H9 (cell line): ENCODE measurements around the gene BPIFB1. TPM values are rescaled to one million over a fixed set of nuclear protein-coding genes. Genes with fewer than 3 reads are reported as not detected.

Experiments used
- DNase-seq: peaks from one replicate; pipeline ENCODE4 v3.0.0-alpha.2; 2017
- H2AFZ ChIP-seq: one replicate; pipeline ENCODE4 v1.6.1; 2013; ENCODE audit warnings: mild to moderate bottlenecking, low read length, control low read depth, moderate library complexity
- H2AK5ac ChIP-seq: 2 replicates; pipeline ENCODE4 v1.6.1; 2013; ENCODE audit warnings: low read length, control low read depth, mixed read lengths; ENCODE audit not compliant: insufficient read length
- H2BK120ac ChIP-seq: one replicate; pipeline ENCODE4 v1.6.1; 2013; ENCODE audit warnings: low read depth, mild to moderate bottlenecking, low read length, control low read depth, inconsistent platforms; ENCODE audit not compliant: poor library complexity, severe bottlenecking
- H2BK12ac ChIP-seq: 2 replicates; pipeline ENCODE4 v1.6.1; 2013; ENCODE audit warnings: low read length, control low read depth, mixed read lengths, low read depth; ENCODE audit not compliant: insufficient read length
- H2BK15ac ChIP-seq: 2 replicates; pipeline ENCODE4 v1.6.1; 2013; ENCODE audit warnings: low read depth, low read length, control low read depth
- H2BK20ac ChIP-seq: one replicate; pipeline ENCODE4 v1.6.1; 2013; ENCODE audit warnings: low read depth, mild to moderate bottlenecking, low read length, control low read depth, inconsistent platforms; ENCODE audit not compliant: poor library complexity, severe bottlenecking
- H2BK5ac ChIP-seq: 2 replicates; pipeline ENCODE4 v1.6.1; 2013; ENCODE audit warnings: low read length, control low read depth, mixed read lengths; ENCODE audit not compliant: insufficient read length
- H3K14ac ChIP-seq: 2 replicates; pipeline ENCODE4 v1.6.1; 2013; ENCODE audit warnings: low read length, control low read depth; ENCODE audit not compliant: insufficient read depth
- H3K18ac ChIP-seq: 2 replicates; pipeline ENCODE4 v1.6.1; 2013; ENCODE audit warnings: low read depth, mild to moderate bottlenecking, mixed read lengths, low read length, control low read depth; ENCODE audit not compliant: insufficient read length
- H3K23ac ChIP-seq: 2 replicates; pipeline ENCODE4 v1.6.1; 2013; ENCODE audit warnings: low read length, control low read depth, mixed read lengths, low read depth; ENCODE audit not compliant: insufficient read length
- H3K23me2 ChIP-seq: 2 replicates; pipeline ENCODE4 v1.6.1; 2013; ENCODE audit warnings: low read depth, mild to moderate bottlenecking, mixed read lengths, low read length, control low read depth; ENCODE audit not compliant: insufficient read length, poor library complexity, severe bottlenecking
- H3K27ac ChIP-seq: 2 replicates; pipeline ENCODE4 v1.5.1; 2013; ENCODE audit warnings: low read length, control low read depth, mixed read lengths, low read depth; ENCODE audit not compliant: insufficient read length
- H3K27me3 ChIP-seq: 2 replicates; pipeline ENCODE4 v1.6.1; 2013; ENCODE audit warnings: low read length, control low read depth, inconsistent platforms; ENCODE audit not compliant: insufficient read depth
- H3K4ac ChIP-seq: 2 replicates; pipeline ENCODE4 v1.6.1; 2013; ENCODE audit warnings: low read depth, mild to moderate bottlenecking, control low read depth, inconsistent platforms, low read length, moderate library complexity
- H3K4me1 ChIP-seq: 2 replicates; pipeline ENCODE4 v1.6.1; 2013; ENCODE audit warnings: low read length, control low read depth, inconsistent platforms; ENCODE audit not compliant: insufficient read depth
- H3K4me2 ChIP-seq: 2 replicates; pipeline ENCODE4 v1.6.1; 2013; ENCODE audit warnings: low read length, control low read depth, mixed read lengths; ENCODE audit not compliant: insufficient read length, insufficient read depth
- H3K56ac ChIP-seq: 2 replicates; pipeline ENCODE4 v1.6.1; 2013; ENCODE audit warnings: low read depth, mild to moderate bottlenecking, mixed read lengths, low read length, control low read depth; ENCODE audit not compliant: insufficient read length
- H3K79me1 ChIP-seq: 2 replicates; pipeline ENCODE4 v1.6.1; 2013; ENCODE audit warnings: low read depth, mild to moderate bottlenecking, moderate library complexity, low read length, control low read depth, inconsistent platforms; ENCODE audit not compliant: insufficient read depth, poor library complexity, severe bottlenecking
- H3K79me2 ChIP-seq: 2 replicates; pipeline ENCODE4 v1.6.1; 2013; ENCODE audit warnings: low read length, control low read depth, inconsistent platforms; ENCODE audit not compliant: insufficient read depth
- H3K9ac ChIP-seq: 2 replicates; pipeline ENCODE4 v1.6.1; 2013; ENCODE audit warnings: low read length, control low read depth, mixed read lengths; ENCODE audit not compliant: insufficient read length; ENCODE audit errors: extremely low read depth
- H3K9me3 ChIP-seq: one replicate; pipeline ENCODE4 v1.6.1; 2013; ENCODE audit warnings: low read depth, low read length, inconsistent platforms; ENCODE audit not compliant: control insufficient read depth
- H3T11ph ChIP-seq: one replicate; pipeline ENCODE4 v1.6.1; 2013; ENCODE audit warnings: mild to moderate bottlenecking, low read length, control low read depth, inconsistent platforms
- H4K20me1 ChIP-seq: one replicate; pipeline ENCODE4 v1.6.1; 2013; ENCODE audit not compliant: control insufficient read depth, insufficient read length, insufficient read depth
- H4K5ac ChIP-seq: 2 replicates; pipeline ENCODE4 v1.6.1; 2013; ENCODE audit warnings: low read depth, mild to moderate bottlenecking, mixed read lengths, low read length, control low read depth; ENCODE audit not compliant: insufficient read length
- H4K8ac ChIP-seq: replicated peaks from 2 replicates; pipeline ENCODE4 v1.6.1; 2013; ENCODE audit warnings: low read length, control low read depth, mixed read lengths, low read depth; ENCODE audit not compliant: insufficient read length
- H4K91ac ChIP-seq: 2 replicates; pipeline ENCODE4 v1.6.1; 2013; ENCODE audit warnings: low read depth, mild to moderate bottlenecking, moderate library complexity, mixed read lengths, low read length, control low read depth; ENCODE audit not compliant: insufficient read length
- H3K27ac Mint-ChIP-seq, 3 experiments: 2 replicates in 2 of 3; 3 replicates in 1 of 3; pipeline ENCODE4 v1.8.0; 2020 to 2021; ENCODE audit warnings: mixed read lengths in 3 of 3, mild to moderate bottlenecking in 1 of 3, moderate library complexity in 1 of 3
- H3K27me3 Mint-ChIP-seq: 2 replicates; pipeline ENCODE4 v1.8.0; 2021; ENCODE audit warnings: low read depth, mild to moderate bottlenecking, moderate library complexity, mixed read lengths
- H3K36me3 Mint-ChIP-seq, 3 experiments: 2 replicates in 2 of 3; 3 replicates in 1 of 3; pipeline ENCODE4 v1.8.0; 2020 to 2021; ENCODE audit warnings: low read depth in 3 of 3, mixed read lengths in 3 of 3; ENCODE audit not compliant: insufficient read depth in 1 of 3
- H3K4me1 Mint-ChIP-seq, 2 experiments: 2 replicates each; pipeline ENCODE4 v1.8.0; 2020; ENCODE audit warnings: mixed read lengths in 2 of 2
- H3K4me3 Mint-ChIP-seq, 2 experiments: 2 replicates in 1 of 2; 3 replicates in 1 of 2; pipeline ENCODE4 v1.8.0; 2020 to 2021; ENCODE audit warnings: mild to moderate bottlenecking in 2 of 2, mixed read lengths in 2 of 2, moderate library complexity in 1 of 2
- H3K9me3 Mint-ChIP-seq, 2 experiments: 2 replicates in 1 of 2; 3 replicates in 1 of 2; pipeline ENCODE4 v1.8.0; 2020; ENCODE audit warnings: mild to moderate bottlenecking in 2 of 2, mixed read lengths in 2 of 2, moderate library complexity in 1 of 2
- CTCF ChIP-seq: fragments of 200-600 bp; sonication (generic); conservative IDR thresholded peaks from 3 replicates; pipeline ENCODE4 v1.8.0; 2021; ENCODE audit warnings: antibody characterized with exemption, mild to moderate bottlenecking
- WGBS: extraction: QIAGEN DNeasy Blood & Tissue Kit; methylation state at CpG from one replicate; pipeline ENCODE4 v1.1.7; 2013; ENCODE audit warnings: missing lambda C conversion rate, low lambda C conversion rate, mixed read lengths; ENCODE audit not compliant: insufficient read length; ENCODE audit errors: extremely low coverage; 5-methylcytosine and 5-hydroxymethylcytosine counted together
- total RNA-seq: library from RNA; stranded (reverse); gene quantifications from 2 replicates; pipeline ENCODE4 v1.2.1, GENCODE V29; 2021

The BPIFB1 gene
- total RNA-seq, 1 experiment from 2014 or later: not detected

- no peaks in the 10 kb centered on the region for H3K9me3 ChIP-seq
- no peak overlapping the region for H4K91ac ChIP-seq
- no peak overlapping the region for H3K14ac ChIP-seq
- H4K8ac ChIP-seq: no peak overlapping the region
- no peak overlapping the region for H4K5ac ChIP-seq
- H2BK12ac ChIP-seq: no peak overlapping the region
- H3K27ac ChIP-seq: no peak overlapping the region
- H3K79me2 ChIP-seq: no peaks in the 10 kb centered on the region
- no peaks in the 10 kb centered on the region for H3K23me2 ChIP-seq
- no peak overlapping the region for H3K4ac ChIP-seq
- no peak overlapping the region for H3K4me3 Mint-ChIP-seq
- no peaks in the 10 kb centered on the region; the same call in 1 of the 2 replicates for H3K4me1 ChIP-seq
- H3K27me3 Mint-ChIP-seq: peaks cover 11% of the 10 kb centered on the region
- no peaks in the 10 kb centered on the region for H3K27me3 ChIP-seq
- no peak overlapping the region for H2BK120ac ChIP-seq
- no peak overlapping the region for H2BK20ac ChIP-seq
- H3K18ac ChIP-seq: no peak overlapping the region
- H2AK5ac ChIP-seq: no peak overlapping the region
- no peaks in the 10 kb centered on the region for H3K79me1 ChIP-seq
- no CpG with 5 or more reads among the region's 9 CpGs for WGBS
- no peak overlapping the region for H3K56ac ChIP-seq
- peaks cover 2% of the 10 kb centered on the region for H4K20me1 ChIP-seq
- H3K9ac ChIP-seq: no peak overlapping the region
- DNase-seq: no peak
- no peak overlapping the region for H2BK15ac ChIP-seq
- H3K9me3 Mint-ChIP-seq: no peaks in the 10 kb centered on the region
- no peaks in the 10 kb centered on the region for H3K36me3 Mint-ChIP-seq
- no peak overlapping the region for H3K27ac Mint-ChIP-seq
- H3K4me2 ChIP-seq: no peak overlapping the region
- TF ChIP-seq CTCF: no peak
- no peak overlapping the region for H2BK5ac ChIP-seq
- H3K4me1 Mint-ChIP-seq: peaks cover 23 to 38% of the 10 kb centered on the region in 2 experiments
- H2AFZ ChIP-seq: no peak overlapping the region
- no peak overlapping the region for H3K23ac ChIP-seq
- no peak overlapping the region for H3T11ph ChIP-seq
Observed at GRCh38 chr20:33280000-33280680, 2.9 kb upstream of the BPIFB1 start.
